Transverse colon (tissue), 4 donors: ENCODE data around the gene ARID3A.

Experiments used
- CTCF ChIP-seq, 5 experiments: fragments of 200-600 bp in 3 of 5; fragments of 450-650 bp in 2 of 5; sonication (generic) in 3 of 5; IDR thresholded peaks; 1 replicate in 2 of 5; 2 replicates in 3 of 5; pipeline ENCODE4 v1.5.1; 2016 to 2017; ENCODE audit warnings: antibody characterized with exemption in 5 of 5, inconsistent platforms in 3 of 5, mild to moderate bottlenecking in 2 of 5, moderate library complexity in 1 of 5
- EP300 ChIP-seq: sonication (generic); formaldehyde crosslinking; IDR thresholded peaks from one replicate; pipeline ENCODE4 v1.6.1; 2017; ENCODE audit warnings: antibody characterized with exemption, low read depth
- POLR2AphosphoS5 ChIP-seq, 3 donors: sonication (generic); formaldehyde crosslinking; IDR thresholded peaks; one replicate each; pipeline ENCODE4 v1.6.1; 2016; ENCODE audit warnings: antibody characterized with exemption in 3 of 3

DNA sequence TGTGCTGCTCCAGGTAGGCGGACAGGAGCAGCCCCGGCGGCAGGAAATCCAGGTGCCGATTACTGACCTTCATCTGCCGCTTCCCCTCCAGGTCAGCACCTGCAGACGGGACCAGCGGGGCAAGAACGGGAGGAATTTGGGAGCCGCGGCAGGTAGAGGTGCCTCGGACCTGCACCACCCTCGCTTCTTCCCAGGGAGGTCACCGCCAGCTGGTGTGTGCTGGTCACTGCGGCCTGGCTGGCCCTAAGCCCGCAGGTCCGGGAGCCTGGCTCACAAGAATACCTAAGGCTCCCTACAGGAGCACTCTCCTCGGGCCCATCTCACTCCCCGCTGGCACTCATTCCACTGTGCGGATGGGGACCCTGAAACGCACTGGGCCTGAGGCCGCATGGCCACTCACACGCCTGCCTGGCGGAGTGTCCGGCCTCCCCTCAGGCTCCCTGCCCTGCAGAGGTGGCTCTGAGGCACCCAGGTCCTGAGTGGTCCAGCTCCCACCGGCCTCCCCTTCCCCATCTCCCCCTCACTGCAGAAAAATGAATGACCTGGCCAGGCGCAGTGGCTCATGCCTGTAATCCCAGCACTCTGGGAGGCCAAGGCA lies 28.3 kb upstream of the ARID3A start:
- TF ChIP-seq CTCF (IDR thresholded peaks at IDR 0.05) (no peak), POLR2AphosphoS5 (IDR thresholded peaks at IDR 0.05) (no peak), EP300 (no peak)
